ENCODE data around the gene ATXN1. TPM values are rescaled to one million over a fixed set of nuclear protein-coding genes. Genes with fewer than 3 reads are reported as not detected.

Gene ATXN1
- total RNA-seq, 4 donors from 2014 or later: 16.3 to 52.2 (median 25.7) TPM

GRCh38 chr6:16698162-16698533 lies 63.1 kb downstream of the ATXN1 start:
- WGBS, 2 donors: 59 to 64% methylated on average over 1 of the region's 1 CpG
- no peak overlapping the region for H3K4me3 ChIP-seq (ENCODE audit: low read depth, poor library complexity, severe bottlenecking)
- TF ChIP-seq CTCF (IDR thresholded peaks at IDR 0.05): no peak
- no peak for TF ChIP-seq POLR2A (IDR thresholded peaks at IDR 0.05)
- intact Hi-C loops (cut with DNase I; ENCODE audit: low total_unique reads): no loop called here
- no peak for DNase-seq (ENCODE audit: low spot score in 2 of 2)

GRCh38 chr6:16697437-16698161 lies 63.7 kb downstream of the ATXN1 start:
- 57 to 70% methylated on average over 7 of the region's 7 CpGs for WGBS, 2 donors
- intact Hi-C loops (cut with DNase I; ENCODE audit: low total_unique reads): no loop called here
- TF ChIP-seq POLR2A (IDR thresholded peaks at IDR 0.05) (no peak), CTCF (IDR thresholded peaks at IDR 0.05) (no peak)
- no peak overlapping the region for H3K4me3 ChIP-seq (ENCODE audit: low read depth, poor library complexity, severe bottlenecking)
- peak in 1 of 2 donors; percentile 60 for DNase-seq (ENCODE audit: low spot score in 2 of 2)

GRCh38 chr6:16696496-16696895 lies 64.8 kb downstream of the ATXN1 start:
- 84 to 94% methylated on average over 2 of the region's 2 CpGs for WGBS, 2 donors
- no peak overlapping the region for H3K4me3 ChIP-seq (ENCODE audit: low read depth, poor library complexity, severe bottlenecking)
- no peak for DNase-seq (ENCODE audit: low spot score in 2 of 2)
- intact Hi-C loops (cut with DNase I; ENCODE audit: low total_unique reads): no loop called here
- TF ChIP-seq POLR2A (IDR thresholded peaks at IDR 0.05) (no peak), CTCF (IDR thresholded peaks at IDR 0.05) (no peak)

GRCh38 chr6:16694781-16695578 lies 66.3 kb downstream of the ATXN1 start:
- TF ChIP-seq CTCF (IDR thresholded peaks at IDR 0.05) (no peak), POLR2A (IDR thresholded peaks at IDR 0.05) (no peak)
- intact Hi-C loops (cut with DNase I; ENCODE audit: low total_unique reads): no loop called here
- H3K4me3 ChIP-seq (ENCODE audit: low read depth, poor library complexity, severe bottlenecking): no peak overlapping the region
- peak in 1 of 2 donors; percentile 42 for DNase-seq (ENCODE audit: low spot score in 2 of 2)
- 66 to 94% methylated on average over 4 of the region's 4 CpGs for WGBS, 2 donors

GRCh38 chr6:16691324-16691723 lies 69.9 kb downstream of the ATXN1 start:
- intact Hi-C loops (cut with DNase I; ENCODE audit: low total_unique reads): no loop called here
- no peak overlapping the region for H3K4me3 ChIP-seq (ENCODE audit: low read depth, poor library complexity, severe bottlenecking)
- no peak for TF ChIP-seq POLR2A (IDR thresholded peaks at IDR 0.05)
- no peak for TF ChIP-seq CTCF (IDR thresholded peaks at IDR 0.05)
- DNase-seq (ENCODE audit: low spot score in 2 of 2): no peak

All from lower leg skin (tissue), 4 donors.